Mesodermal cell (in vitro differentiated cells): ENCODE measurements around the gene SHANK1.

ENCODE experiments used
- H3K27ac ChIP-seq: 2 replicates; pipeline ENCODE4 v1.7.0; 2013; ENCODE audit warnings: mild to moderate bottlenecking, low read depth, low read length, moderate library complexity; ENCODE audit not compliant: severe bottlenecking
- H3K36me3 ChIP-seq: 2 replicates; pipeline ENCODE4 v1.7.1; 2013; ENCODE audit warnings: mild to moderate bottlenecking, low read length, moderate library complexity; ENCODE audit not compliant: control insufficient read depth, insufficient read depth
- H3K4me1 ChIP-seq: one replicate; pipeline ENCODE4 v1.7.1; 2013; ENCODE audit warnings: mild to moderate bottlenecking, low read length; ENCODE audit not compliant: insufficient read depth, control insufficient read depth, poor library complexity, severe bottlenecking
- H3K4me3 ChIP-seq: 2 replicates; pipeline ENCODE4 v1.7.0; 2013; ENCODE audit warnings: low read length, control low read depth, mild to moderate bottlenecking; ENCODE audit not compliant: insufficient read depth, poor library complexity, severe bottlenecking; ENCODE audit errors: extremely low read depth
- H3K9me3 ChIP-seq: 2 replicates; pipeline ENCODE4 v1.7.1; 2013; ENCODE audit warnings: mild to moderate bottlenecking, low read length, moderate library complexity; ENCODE audit not compliant: control insufficient read depth
- WGBS, 2 experiments: methylation state at CpG; one replicate each; pipeline ENCODE4 v1.1.5; 2013; ENCODE audit warnings: missing lambda C conversion rate in 2 of 2; ENCODE audit not compliant: insufficient coverage in 2 of 2; 5-methylcytosine and 5-hydroxymethylcytosine counted together

The SHANK1 gene

GRCh38 chr19:50729894-50730293, 10.3 kb upstream of the SHANK1 start:
- WGBS, 2 experiments, result 87 to 90% methylated on average over 3 of the region's 5 CpGs
- peaks cover 9% of the 10 kb centered on the region for H3K9me3 ChIP-seq
- no peak overlapping the region for H3K27ac ChIP-seq
- H3K4me1 ChIP-seq, result no peaks in the 10 kb centered on the region
- no peak overlapping the region for H3K4me3 ChIP-seq
- H3K36me3 ChIP-seq, result peaks cover 6% of the 10 kb centered on the region

- Histone ChIP-seq H3K9me3 (peaks cover 9% of the 10 kb centered on the region), H3K4me3 (no peak overlapping the region), H3K27ac (no peak overlapping the region), H3K4me1 (no peaks in the 10 kb centered on the region), H3K36me3 (peaks cover 6% of the 10 kb centered on the region)
- WGBS, 2 experiments, result 49 to 53% methylated on average over 25 to 33 of the region's 39 CpGs
Measured at GRCh38 chr19:50728084-50728737, 8.6 kb upstream of the SHANK1 start.

- peaks cover 6% of the 10 kb centered on the region for H3K36me3 ChIP-seq
- WGBS, 2 experiments, result 82 to 85% methylated on average over 6 of the region's 9 CpGs
- no peak overlapping the region for H3K27ac ChIP-seq
- peak overlapping the region; percentile 51 for H3K4me3 ChIP-seq
- H3K9me3 ChIP-seq, result peaks cover 8% of the 10 kb centered on the region
- no peaks in the 10 kb centered on the region for H3K4me1 ChIP-seq
Measured at GRCh38 chr19:50725911-50726230, 6.3 kb upstream of the SHANK1 start.

- Histone ChIP-seq H3K9me3 (peaks cover 8% of the 10 kb centered on the region), H3K4me1 (no peaks in the 10 kb centered on the region), H3K27ac (no peak overlapping the region), H3K4me3 (peak overlapping the region; percentile 51), H3K36me3 (peaks cover 6% of the 10 kb centered on the region)
- 45 to 47% methylated on average over 51 to 52 of the region's 52 CpGs for WGBS, 2 experiments
Measured at GRCh38 chr19:50725218-50725910, 5.8 kb upstream of the SHANK1 start.

GRCh38 chr19:50724522-50725217, 5.1 kb upstream of the SHANK1 start:
- no peak overlapping the region for H3K27ac ChIP-seq
- H3K4me3 ChIP-seq, result peak overlapping the region; percentile 51
- 32 to 38% methylated on average over 44 to 65 of the region's 65 CpGs for WGBS, 2 experiments
- H3K36me3 ChIP-seq, result peaks cover 6% of the 10 kb centered on the region
- H3K9me3 ChIP-seq, result peaks cover 8% of the 10 kb centered on the region
- no peaks in the 10 kb centered on the region for H3K4me1 ChIP-seq

GRCh38 chr19:50723735-50724521, 4.3 kb upstream of the SHANK1 start:
- peaks cover 6% of the 10 kb centered on the region for H3K36me3 ChIP-seq
- 46 to 47% methylated on average over 17 to 29 of the region's 31 CpGs for WGBS, 2 experiments
- H3K4me3 ChIP-seq, result peak overlapping the region; percentile 51
- H3K9me3 ChIP-seq, result peaks cover 8% of the 10 kb centered on the region
- no peak overlapping the region for H3K27ac ChIP-seq
- no peaks in the 10 kb centered on the region for H3K4me1 ChIP-seq

- H3K27ac ChIP-seq, result no peak within 1 kb of the TSS
- peaks cover 8% of the 10 kb centered on the region for H3K9me3 ChIP-seq
- 35 to 48% methylated on average over 12 to 15 of the region's 15 CpGs for WGBS, 2 experiments
- H3K4me1 ChIP-seq, result no peaks in the 10 kb centered on the region
- H3K36me3 ChIP-seq, result peaks cover 6% of the 10 kb centered on the region
- peak within 1 kb of the TSS; percentile 51 for H3K4me3 ChIP-seq
Measured at GRCh38 chr19:50723069-50723468, 3.5 kb upstream of the SHANK1 start, which contains the start of gene CLEC11A. CLEC11A (plus strand) TSS chr19:50723364; CDS start chr19:50723526, 162 bp downstream.

GRCh38 chr19:50722201-50723013, 2.8 kb upstream of the SHANK1 start:
- no peak overlapping the region for H3K27ac ChIP-seq
- peaks cover 6% of the 10 kb centered on the region for H3K36me3 ChIP-seq
- peaks cover 3% of the 10 kb centered on the region for H3K4me1 ChIP-seq
- 41 to 67% methylated on average over 7 to 12 of the region's 15 CpGs for whole genome bisulfite sequencing, 2 experiments
- peaks cover 8% of the 10 kb centered on the region for H3K9me3 ChIP-seq
- peak overlapping the region; percentile 51 for H3K4me3 ChIP-seq

GRCh38 chr19:50721441-50722137, 2.0 kb upstream of the SHANK1 start:
- WGBS, 2 experiments, result 78 to 85% methylated on average over 8 to 9 of the region's 10 CpGs
- Histone ChIP-seq H3K27ac (no peak overlapping the region), H3K9me3 (peaks cover 3% of the 10 kb centered on the region), H3K4me1 (peaks cover 3% of the 10 kb centered on the region), H3K4me3 (no peak overlapping the region), H3K36me3 (peaks cover 2% of the 10 kb centered on the region)
